Tibial artery (tissue), 4 donors: ENCODE data around the gene DIRAS2.

Experiments used
- DNase-seq, 2 donors: peaks; one replicate each; pipeline ENCODE4 v3.0.0-alpha.2; 2019
- H3K27ac ChIP-seq, 2 donors: fragments of 200-600 bp; sonication (generic) in 1 of 2; 1 replicate in 1 of 2; 2 replicates in 1 of 2; pipeline ENCODE4 v1.5.1; 2018 to 2019; ENCODE audit warnings: mild to moderate bottlenecking in 1 of 2
- H3K27me3 ChIP-seq, 2 donors: fragments of 200-600 bp; sonication (generic) in 1 of 2; one replicate each; pipeline versions ENCODE4 v1.5.1 to v1.6.0; 2016 to 2019
- H3K36me3 ChIP-seq, 3 donors: fragments of 200-600 bp; sonication (generic) in 2 of 3; one replicate each; pipeline ENCODE4 v1.5.1; 2016 to 2019; ENCODE audit warnings: mild to moderate bottlenecking in 2 of 3
- H3K4me1 ChIP-seq, 4 donors: fragments of 200-600 bp; sonication (generic) in 2 of 4; 1 replicate in 3 of 4; 2 replicates in 1 of 4; pipeline ENCODE4 v1.5.1; 2016 to 2019
- H3K4me3 ChIP-seq, 2 donors: fragments of 200-600 bp; sonication (generic) in 1 of 2; 1 replicate in 1 of 2; 2 replicates in 1 of 2; pipeline ENCODE4 v1.5.1; 2018 to 2019; ENCODE audit warnings: mild to moderate bottlenecking in 2 of 2
- H3K9me3 ChIP-seq, 3 donors: fragments of 200-600 bp; sonication (generic) in 1 of 3; one replicate each; pipeline ENCODE4 v1.5.1; 2016 to 2019
- CTCF ChIP-seq, 2 experiments: fragments of 200-600 bp in 1 of 2; fragments of 450-650 bp in 1 of 2; IDR thresholded peaks; one replicate each; pipeline ENCODE4 v1.5.1; 2017 to 2019; ENCODE audit warnings: antibody characterized with exemption in 2 of 2, mild to moderate bottlenecking in 1 of 2, moderate library complexity in 1 of 2
- intact Hi-C: fragments of 100-400 bp; cut with DNase I; formaldehyde crosslinking; loops from one replicate; pipeline ENCODE4 v1.15.0; 2023; ENCODE audit warnings: low total_unique reads

DIRAS2 gene

GRCh38 chr9:90568667-90569066, 74.0 kb downstream of the DIRAS2 start:
- no peak for TF ChIP-seq CTCF (IDR thresholded peaks at IDR 0.05)
- Histone ChIP-seq H3K4me3 (no peak overlapping the region), H3K27me3 (no peaks in the 10 kb centered on the region), H3K9me3 (no peaks in the 10 kb centered on the region), H3K27ac (no peak overlapping the region), H3K36me3 (no peaks in the 10 kb centered on the region), H3K4me1 (no peaks in the 10 kb centered on the region)
- DNase-seq, result no peak
- intact Hi-C loops, result no loop called here

- no peak for DNase-seq
- no peak overlapping the region for H3K27ac ChIP-seq
- TF ChIP-seq CTCF (IDR thresholded peaks at IDR 0.05), result no peak
- intact Hi-C loops, result no loop called here
- H3K9me3 ChIP-seq, result no peaks in the 10 kb centered on the region
- no peaks in the 10 kb centered on the region for H3K4me1 ChIP-seq
- H3K4me3 ChIP-seq, result no peak overlapping the region
- H3K27me3 ChIP-seq, result no peaks in the 10 kb centered on the region
- H3K36me3 ChIP-seq, result no peaks in the 10 kb centered on the region
Measured at GRCh38 chr9:90562229-90562628, 80.4 kb downstream of the DIRAS2 start.
